ENCODE results near the gene SYNRG. TPM values are rescaled to one million over a fixed set of nuclear protein-coding genes. Genes with fewer than 3 reads are reported as not detected.

The SYNRG gene, protein sequence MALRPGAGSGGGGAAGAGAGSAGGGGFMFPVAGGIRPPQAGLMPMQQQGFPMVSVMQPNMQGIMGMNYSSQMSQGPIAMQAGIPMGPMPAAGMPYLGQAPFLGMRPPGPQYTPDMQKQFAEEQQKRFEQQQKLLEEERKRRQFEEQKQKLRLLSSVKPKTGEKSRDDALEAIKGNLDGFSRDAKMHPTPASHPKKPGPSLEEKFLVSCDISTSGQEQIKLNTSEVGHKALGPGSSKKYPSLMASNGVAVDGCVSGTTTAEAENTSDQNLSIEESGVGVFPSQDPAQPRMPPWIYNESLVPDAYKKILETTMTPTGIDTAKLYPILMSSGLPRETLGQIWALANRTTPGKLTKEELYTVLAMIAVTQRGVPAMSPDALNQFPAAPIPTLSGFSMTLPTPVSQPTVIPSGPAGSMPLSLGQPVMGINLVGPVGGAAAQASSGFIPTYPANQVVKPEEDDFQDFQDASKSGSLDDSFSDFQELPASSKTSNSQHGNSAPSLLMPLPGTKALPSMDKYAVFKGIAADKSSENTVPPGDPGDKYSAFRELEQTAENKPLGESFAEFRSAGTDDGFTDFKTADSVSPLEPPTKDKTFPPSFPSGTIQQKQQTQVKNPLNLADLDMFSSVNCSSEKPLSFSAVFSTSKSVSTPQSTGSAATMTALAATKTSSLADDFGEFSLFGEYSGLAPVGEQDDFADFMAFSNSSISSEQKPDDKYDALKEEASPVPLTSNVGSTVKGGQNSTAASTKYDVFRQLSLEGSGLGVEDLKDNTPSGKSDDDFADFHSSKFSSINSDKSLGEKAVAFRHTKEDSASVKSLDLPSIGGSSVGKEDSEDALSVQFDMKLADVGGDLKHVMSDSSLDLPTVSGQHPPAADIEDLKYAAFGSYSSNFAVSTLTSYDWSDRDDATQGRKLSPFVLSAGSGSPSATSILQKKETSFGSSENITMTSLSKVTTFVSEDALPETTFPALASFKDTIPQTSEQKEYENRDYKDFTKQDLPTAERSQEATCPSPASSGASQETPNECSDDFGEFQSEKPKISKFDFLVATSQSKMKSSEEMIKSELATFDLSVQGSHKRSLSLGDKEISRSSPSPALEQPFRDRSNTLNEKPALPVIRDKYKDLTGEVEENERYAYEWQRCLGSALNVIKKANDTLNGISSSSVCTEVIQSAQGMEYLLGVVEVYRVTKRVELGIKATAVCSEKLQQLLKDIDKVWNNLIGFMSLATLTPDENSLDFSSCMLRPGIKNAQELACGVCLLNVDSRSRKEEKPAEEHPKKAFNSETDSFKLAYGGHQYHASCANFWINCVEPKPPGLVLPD (N-terminal part only)
- total RNA-seq = 9.0 and 11.4 TPM in 2 replicates

DNA sequence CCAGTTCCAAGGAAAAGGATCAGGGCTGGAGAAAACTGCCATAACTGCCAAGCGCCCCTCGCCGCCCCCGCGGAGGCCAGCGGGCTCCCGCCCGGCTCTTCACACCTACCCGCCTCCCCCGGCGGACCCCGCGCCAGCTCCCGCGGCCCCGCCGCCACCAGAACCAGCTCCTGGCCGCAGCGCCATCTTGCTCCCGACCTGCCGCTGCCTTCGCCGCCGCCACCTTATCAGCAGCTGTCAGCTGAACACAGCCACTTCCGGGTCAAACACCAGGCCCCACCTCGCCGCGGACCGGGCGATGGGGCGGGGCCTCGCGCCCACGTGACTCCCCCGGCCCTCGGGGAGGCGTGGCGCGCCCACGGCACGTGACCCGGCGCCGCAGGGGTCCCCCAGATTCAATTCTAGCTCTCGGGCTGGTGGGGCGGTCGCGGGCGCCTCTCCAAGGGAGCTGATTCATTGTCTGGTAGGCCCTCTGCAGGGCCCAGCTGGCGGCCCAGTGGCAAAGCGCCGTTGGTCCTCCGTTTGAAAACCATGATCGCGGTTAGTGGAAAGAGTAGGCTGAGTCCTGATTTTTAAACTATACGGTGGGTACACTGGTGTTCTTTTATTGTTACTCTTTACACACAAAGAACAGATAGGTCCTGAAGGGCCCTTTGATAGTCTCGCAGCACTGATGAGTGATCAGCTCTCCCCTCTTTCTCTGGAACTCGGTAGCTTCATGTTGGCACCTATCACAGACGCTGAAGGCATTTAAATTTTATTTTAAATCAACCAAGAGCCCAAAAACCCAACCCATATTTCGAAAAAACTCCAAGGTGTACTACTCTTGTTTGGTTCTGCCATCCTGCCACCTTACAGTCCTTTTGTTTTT, at the start of gene SYNRG:
Gene SYNRG (minus strand): TSS at position 249 of the 871 bp plus-strand sequence. CDS start 63 bp downstream, at position 186.

DNA sequence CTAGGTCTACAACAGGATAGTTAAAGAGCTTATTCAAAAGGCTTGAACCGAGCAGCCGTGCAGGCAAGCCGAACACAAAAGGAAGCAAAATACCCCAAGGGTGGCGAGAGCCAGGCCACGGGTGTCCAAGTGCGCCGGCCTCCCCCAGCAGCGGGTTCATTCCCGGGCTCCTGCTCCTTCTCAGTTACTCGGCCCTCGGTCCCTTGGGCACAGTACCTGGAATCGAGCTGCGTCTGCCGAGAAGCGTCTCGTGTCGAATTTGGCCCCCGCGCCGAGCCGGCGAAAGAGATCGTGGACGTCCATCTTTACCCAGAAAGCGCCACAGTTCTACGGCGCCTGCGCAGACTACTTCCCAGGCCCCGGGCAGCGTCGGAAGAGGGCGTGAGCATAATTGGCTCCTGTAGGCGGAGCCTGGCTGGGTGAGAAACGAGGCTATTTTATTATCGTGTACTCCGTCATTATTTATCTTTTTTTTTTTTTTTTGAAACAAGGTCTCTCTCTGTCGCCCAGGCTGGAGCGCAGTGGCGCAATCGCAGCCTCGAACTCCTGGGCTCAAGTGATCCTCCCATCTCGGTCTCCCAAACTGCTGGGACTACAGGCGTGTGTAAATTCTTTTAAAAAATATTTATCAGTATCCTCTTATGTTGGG, 34.0 kb upstream of the SYNRG start, which contains the start of gene DDX52:
Gene DDX52 (minus strand): TSS at position 329 of the 649 bp plus-strand sequence. CDS start 26 bp downstream, at position 303.

DNA sequence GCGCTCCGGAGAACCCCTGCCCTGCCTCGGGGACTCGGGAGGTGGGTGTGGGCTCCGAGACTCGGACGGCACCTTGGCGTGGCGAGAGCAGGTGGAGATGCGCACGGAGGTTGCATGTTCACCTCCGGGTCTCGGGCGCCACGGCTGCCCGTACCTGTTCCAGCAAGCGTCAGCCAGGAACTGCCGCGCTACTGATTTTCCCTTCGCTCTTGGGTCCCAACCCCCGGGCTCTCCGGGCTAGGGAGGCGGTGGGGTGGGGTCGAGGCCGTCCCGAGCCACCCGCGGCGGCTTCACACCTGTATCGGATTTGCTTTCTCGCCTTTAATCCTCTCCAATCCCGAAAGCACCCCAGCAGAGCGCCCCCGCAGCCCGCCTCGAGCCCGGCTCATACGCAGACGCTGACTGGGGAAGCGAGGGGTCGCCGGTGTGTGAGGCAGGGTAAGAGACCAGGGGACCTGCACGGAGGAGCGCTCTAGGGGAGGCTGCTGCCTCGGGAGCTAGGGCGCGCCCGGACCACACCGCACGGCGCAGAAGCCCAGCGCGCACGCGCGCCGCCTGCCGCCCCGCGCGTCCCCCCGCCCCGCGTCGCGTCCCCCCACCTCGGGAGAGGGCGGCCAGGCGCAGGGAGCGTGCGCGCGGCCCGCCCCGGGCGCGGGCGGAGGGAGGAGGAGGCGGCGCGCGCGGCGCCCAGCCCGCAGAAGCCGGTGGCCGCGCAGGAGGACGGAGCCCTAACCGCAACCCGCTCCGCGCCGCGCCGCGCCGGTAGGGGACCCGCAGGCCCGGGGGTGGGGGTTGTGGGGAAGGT, 119.8 kb downstream of the SYNRG start, which contains the start of gene DUSP14:
Gene DUSP14 (plus strand): TSS at position 695 of the 805 bp plus-strand sequence. CDS start 22,382 bp downstream, outside the sequence.

Other genes starting within 250 kb of the SYNRG start
- gene C17orf78, start 233.4 kb downstream of the SYNRG start, total RNA-seq = not detected in 2 replicates
- gene ACACA, start 202.6 kb downstream of the SYNRG start, total RNA-seq = 33.4 and 37.0 TPM in 2 replicates
- 15.7 and 18.3 TPM in 2 replicates for gene TADA2A, start 202.5 kb downstream of the SYNRG start, total RNA-seq
- gene DUSP14, start 119.5 kb downstream of the SYNRG start, total RNA-seq = 37.9 and 45.4 TPM in 2 replicates
- gene DDX52, start 34.0 kb upstream of the SYNRG start, total RNA-seq = 13.5 and 16.1 TPM in 2 replicates
- gene HNF1B, start 135.6 kb upstream of the SYNRG start, total RNA-seq = not detected in 2 replicates